Fibroblast of lung (primary cell): ENCODE results near the gene KSR2.

ENCODE experiments used
- EZH2 ChIP-seq: IDR thresholded peaks from 2 replicates; pipeline ENCODE4 v1.5.1; 2012; ENCODE audit warnings: low read length, control low read depth, mild to moderate bottlenecking; ENCODE audit errors: missing control alignments
- TF ChIP-seq, protein P1 (sequence below), 2 donors: IDR thresholded peaks in 1 of 2; conservative IDR thresholded peaks in 1 of 2; 1 replicate in 1 of 2; 2 replicates in 1 of 2; pipeline ENCODE4 v1.5.1; 2011 to 2012; ENCODE audit warnings: low read length in 2 of 2, control low read depth in 1 of 2, inconsistent platforms in 1 of 2, low read depth in 1 of 2, mild to moderate bottlenecking in 1 of 2

DNA sequence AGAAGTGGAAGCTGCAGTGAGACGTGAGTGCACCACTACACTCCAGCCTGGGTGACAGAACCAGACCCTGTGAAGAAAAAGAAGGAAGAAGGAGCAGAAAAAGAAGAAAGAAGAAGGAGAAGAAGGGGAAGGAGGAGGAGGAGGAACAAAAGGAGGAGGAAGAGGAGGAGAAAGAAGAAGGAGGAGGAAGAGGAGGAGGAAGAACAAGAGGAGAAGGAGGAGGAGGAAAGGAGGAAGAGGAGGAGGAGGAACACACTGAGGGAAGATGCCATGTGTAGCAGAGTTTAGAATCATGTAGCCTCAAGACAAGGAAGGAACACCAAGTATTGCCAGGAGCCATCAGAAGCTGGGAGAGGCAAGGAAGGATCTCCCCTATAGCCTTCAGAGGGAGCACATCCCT, 241.5 kb downstream of the KSR2 start:
- TF ChIP-seq, protein P1, sequence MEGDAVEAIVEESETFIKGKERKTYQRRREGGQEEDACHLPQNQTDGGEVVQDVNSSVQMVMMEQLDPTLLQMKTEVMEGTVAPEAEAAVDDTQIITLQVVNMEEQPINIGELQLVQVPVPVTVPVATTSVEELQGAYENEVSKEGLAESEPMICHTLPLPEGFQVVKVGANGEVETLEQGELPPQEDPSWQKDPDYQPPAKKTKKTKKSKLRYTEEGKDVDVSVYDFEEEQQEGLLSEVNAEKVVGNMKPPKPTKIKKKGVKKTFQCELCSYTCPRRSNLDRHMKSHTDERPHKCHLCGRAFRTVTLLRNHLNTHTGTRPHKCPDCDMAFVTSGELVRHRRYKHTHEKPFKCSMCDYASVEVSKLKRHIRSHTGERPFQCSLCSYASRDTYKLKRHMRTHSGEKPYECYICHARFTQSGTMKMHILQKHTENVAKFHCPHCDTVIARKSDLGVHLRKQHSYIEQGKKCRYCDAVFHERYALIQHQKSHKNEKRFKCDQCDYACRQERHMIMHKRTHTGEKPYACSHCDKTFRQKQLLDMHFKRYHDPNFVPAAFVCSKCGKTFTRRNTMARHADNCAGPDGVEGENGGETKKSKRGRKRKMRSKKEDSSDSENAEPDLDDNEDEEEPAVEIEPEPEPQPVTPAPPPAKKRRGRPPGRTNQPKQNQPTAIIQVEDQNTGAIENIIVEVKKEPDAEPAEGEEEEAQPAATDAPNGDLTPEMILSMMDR (conservative IDR thresholded peaks at IDR 0.05 in 1 of 2, IDR thresholded peaks at IDR 0.05 in 1 of 2; ENCODE audit: low read depth in 1 of 2, low read length in 2 of 2), result no peak
- TF ChIP-seq EZH2, result no peak
